GM12872 (cell line): ENCODE measurements around the gene F3.

Source experiments
- CTCF ChIP-seq: IDR thresholded peaks from 3 replicates; pipeline ENCODE4 v1.5.1; 2011; ENCODE audit warnings: low read depth, mild to moderate bottlenecking, low read length, moderate library complexity; ENCODE audit not compliant: insufficient read depth

Gene F3

GRCh38 chr1:94519351-94519750, 22.2 kb downstream of the F3 start:
- no peak for TF ChIP-seq CTCF

- no peak for TF ChIP-seq CTCF
Observed at GRCh38 chr1:94515296-94515947, 26.1 kb downstream of the F3 start.

- peak; percentile 62 for TF ChIP-seq CTCF
Observed at GRCh38 chr1:94514095-94514727, 27.3 kb downstream of the F3 start.

GRCh38 chr1:94512816-94513215, 28.7 kb downstream of the F3 start:
- TF ChIP-seq CTCF = no peak

- TF ChIP-seq CTCF = no peak
Observed at GRCh38 chr1:94504601-94505000, 37.0 kb downstream of the F3 start.

- no peak for TF ChIP-seq CTCF
Observed at GRCh38 chr1:94503153-94503552, 38.4 kb downstream of the F3 start.

GRCh38 chr1:94501935-94502334, 39.6 kb downstream of the F3 start:
- TF ChIP-seq CTCF = no peak
